Right ventricle myocardium superior (tissue), 1 donor: ENCODE data around the gene PROK2. TPM values are rescaled to one million over a fixed set of nuclear protein-coding genes. Genes with fewer than 3 reads are reported as not detected.

Experiments used
- ATAC-seq: fragments of 200-7000 bp; cut with Tn5 transposase; one replicate; pipeline ENCODE4 v1.9.1; 2020; ENCODE audit warnings: mild to moderate bottlenecking; ENCODE audit not compliant: poor library complexity
- DNase-seq: peaks from one replicate; pipeline ENCODE4 v3.0.0-alpha.2; 2020
- intact Hi-C: fragments of 100-400 bp; cut with DNase I; formaldehyde crosslinking; loops from one replicate; pipeline ENCODE4 v1.11.2; 2022
- total RNA-seq: library from RNA; stranded (reverse); fragmentation: NEBNext Ultra II Directional; extraction: Animal tissue kit (Norgen Biotek cat#: 25700); gene quantifications from one replicate; pipeline ENCODE4 v1.2.1, GENCODE V29; 2021
- donor health status: DM: no; HTN: yes; CAD: no; lungs with severe emphysema.

Gene PROK2
- total RNA-seq, 1 donor from 2014 or later = 0.54 TPM

GRCh38 chr3:71753701-71754609 lies 31.0 kb downstream of the PROK2 start, which contains the start of gene GPR27:
Gene GPR27, plus strand, starts transcription at chr3:71753855. Its CDS starts 195 bp downstream, at chr3:71754050.
- intact Hi-C loops = no loop called here
- peak; percentile 79 for ATAC-seq
- DNase-seq = peak; percentile 49

GRCh38 chr3:71752831-71753700 lies 31.9 kb downstream of the PROK2 start:
- intact Hi-C loops = no loop called here
- DNase-seq (no peak), ATAC-seq (peak; percentile 15)

GRCh38 chr3:71751602-71752001 lies 33.3 kb downstream of the PROK2 start:
- intact Hi-C loops = no loop called here
- ATAC-seq = no peak

GRCh38 chr3:71744738-71745137 lies 40.2 kb downstream of the PROK2 start:
- ATAC-seq (no peak), DNase-seq (no peak)
- intact Hi-C loops = no loop called here

More at GRCh38 chr3:71751602-71752001, 33.3 kb downstream of the PROK2 start:
- DNase-seq = no peak

GRCh38 chr3:71742621-71743020 lies 42.3 kb downstream of the PROK2 start:
- no peak for ATAC-seq
- intact Hi-C loops = no loop called here
- DNase-seq = no peak

GRCh38 chr3:71734881-71735280 lies 50.1 kb downstream of the PROK2 start:
- ATAC-seq = no peak
- DNase-seq = no peak
- intact Hi-C loops = no loop called here

GRCh38 chr3:71733319-71733718 lies 51.6 kb downstream of the PROK2 start:
- ATAC-seq (no peak), DNase-seq (no peak)
- intact Hi-C loops = no loop called here

- DNase-seq = no peak
- intact Hi-C loops = no loop called here
- ATAC-seq = no peak
Measured at GRCh38 chr3:71732637-71733036, 52.3 kb downstream of the PROK2 start.

GRCh38 chr3:71728632-71729342 lies 56.2 kb downstream of the PROK2 start:
- DNase-seq = no peak
- ATAC-seq = no peak
- intact Hi-C loops = no loop called here

- intact Hi-C loops = no loop called here
- DNase-seq (no peak), ATAC-seq (no peak)
Measured at GRCh38 chr3:71726146-71726545, 58.8 kb downstream of the PROK2 start.

GRCh38 chr3:71725271-71725991 lies 59.5 kb downstream of the PROK2 start, which contains the start of gene EIF4E3:
Gene EIF4E3, minus strand, starts transcription at chr3:71725402. Its CDS starts 35 bp downstream, at chr3:71725367.
- DNase-seq = peak; percentile 50
- intact Hi-C loops = no loop called here
- peak; percentile 65 for ATAC-seq

- peak; percentile 78 for ATAC-seq
Measured at GRCh38 chr3:71724584-71725270, 60.2 kb downstream of the PROK2 start.

GRCh38 chr3:71724171-71724453 lies 60.8 kb downstream of the PROK2 start:
- ATAC-seq (no peak), DNase-seq (no peak)
- intact Hi-C loops = no loop called here

More at GRCh38 chr3:71724584-71725270, 60.2 kb downstream of the PROK2 start:
- intact Hi-C loops = no loop called here
- DNase-seq = peak; percentile 75

- no peak for DNase-seq
- ATAC-seq = no peak
- intact Hi-C loops = no loop called here
Measured at GRCh38 chr3:71723452-71724170, 61.3 kb downstream of the PROK2 start.

- DNase-seq (no peak), ATAC-seq (no peak)
- intact Hi-C loops = no loop called here
Measured at GRCh38 chr3:71722693-71723092, 62.3 kb downstream of the PROK2 start.
